ENCODE data around the gene TSPOAP1.

DNA sequence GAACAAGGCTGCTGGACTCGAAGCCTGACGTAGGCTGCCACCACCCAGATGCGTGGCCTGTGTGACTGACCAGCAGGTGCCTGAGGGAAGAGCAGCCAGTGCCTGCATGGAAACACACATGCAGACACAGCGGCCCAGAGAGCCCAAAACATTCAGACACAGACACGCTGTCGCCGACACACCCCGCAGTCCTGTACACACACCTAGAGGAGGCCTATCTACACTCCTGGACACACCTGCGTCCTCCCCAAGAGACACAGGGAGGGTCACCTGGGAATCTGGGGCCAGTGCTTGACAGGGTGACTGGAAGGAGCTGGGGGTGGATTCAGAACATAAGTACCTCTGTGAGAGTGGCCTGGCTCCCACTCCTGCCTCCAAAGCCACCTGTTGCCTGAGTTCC, 6.1 kb upstream of the TSPOAP1 start:
- TF ChIP-seq, protein P1, sequence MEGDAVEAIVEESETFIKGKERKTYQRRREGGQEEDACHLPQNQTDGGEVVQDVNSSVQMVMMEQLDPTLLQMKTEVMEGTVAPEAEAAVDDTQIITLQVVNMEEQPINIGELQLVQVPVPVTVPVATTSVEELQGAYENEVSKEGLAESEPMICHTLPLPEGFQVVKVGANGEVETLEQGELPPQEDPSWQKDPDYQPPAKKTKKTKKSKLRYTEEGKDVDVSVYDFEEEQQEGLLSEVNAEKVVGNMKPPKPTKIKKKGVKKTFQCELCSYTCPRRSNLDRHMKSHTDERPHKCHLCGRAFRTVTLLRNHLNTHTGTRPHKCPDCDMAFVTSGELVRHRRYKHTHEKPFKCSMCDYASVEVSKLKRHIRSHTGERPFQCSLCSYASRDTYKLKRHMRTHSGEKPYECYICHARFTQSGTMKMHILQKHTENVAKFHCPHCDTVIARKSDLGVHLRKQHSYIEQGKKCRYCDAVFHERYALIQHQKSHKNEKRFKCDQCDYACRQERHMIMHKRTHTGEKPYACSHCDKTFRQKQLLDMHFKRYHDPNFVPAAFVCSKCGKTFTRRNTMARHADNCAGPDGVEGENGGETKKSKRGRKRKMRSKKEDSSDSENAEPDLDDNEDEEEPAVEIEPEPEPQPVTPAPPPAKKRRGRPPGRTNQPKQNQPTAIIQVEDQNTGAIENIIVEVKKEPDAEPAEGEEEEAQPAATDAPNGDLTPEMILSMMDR (IDR thresholded peaks at IDR 0.05): no peak
- no peak for TF ChIP-seq POLR2A (IDR thresholded peaks at IDR 0.05)

Data from uterus (tissue), 2 donors.